Upper lobe of left lung (tissue), 6 donors: Measurements from ENCODE around the gene MLPH. TPM values are rescaled to one million over a fixed set of nuclear protein-coding genes. Genes with fewer than 3 reads are reported as not detected.

Source experiments
- ATAC-seq, 2 donors: fragments of 200-7000 bp; cut with Tn5 transposase; one replicate each; pipeline ENCODE4 v1.9.1; 2022; ENCODE audit warnings: mild to moderate bottlenecking in 2 of 2, moderate library complexity in 2 of 2; ENCODE audit not compliant: low FRiP score in 2 of 2
- DNase-seq, 2 donors: peaks; one replicate each; pipeline ENCODE4 v3.0.0-alpha.2; 2019 to 2020
- H3K27ac ChIP-seq, 4 donors: fragments of 200-600 bp; sonication (generic); one replicate each; pipeline ENCODE4 v1.5.1; 2016 to 2019
- H3K27me3 ChIP-seq, 4 donors: fragments of 200-600 bp; sonication (generic); one replicate each; pipeline ENCODE4 v1.5.1; 2017 to 2019
- H3K36me3 ChIP-seq, 4 donors: fragments of 200-600 bp; sonication (generic); one replicate each; pipeline ENCODE4 v1.5.1; 2016 to 2019
- H3K4me1 ChIP-seq, 4 donors: fragments of 200-600 bp; sonication (generic); one replicate each; pipeline ENCODE4 v1.5.1; 2018 to 2019
- H3K4me3 ChIP-seq, 4 donors: fragments of 200-600 bp; sonication (generic); one replicate each; pipeline ENCODE4 v1.5.1; 2017 to 2019; ENCODE audit warnings: mild to moderate bottlenecking in 2 of 4, moderate library complexity in 1 of 4
- H3K9me3 ChIP-seq, 4 donors: fragments of 200-600 bp; sonication (generic); one replicate each; pipeline ENCODE4 v1.5.1; 2018 to 2019
- EP300 ChIP-seq, 4 donors: sonication (generic); formaldehyde crosslinking; IDR thresholded peaks; one replicate each; pipeline ENCODE4 v1.5.1; 2017; ENCODE audit warnings: antibody characterized with exemption in 4 of 4, control low read depth in 2 of 4
- POLR2A ChIP-seq, 4 donors: fragments of 450-650 bp; IDR thresholded peaks; one replicate each; pipeline ENCODE4 v1.5.1; 2016 to 2017; ENCODE audit warnings: antibody characterized with exemption in 4 of 4, mild to moderate bottlenecking in 2 of 4
- POLR2AphosphoS5 ChIP-seq, 2 donors: sonication (generic); formaldehyde crosslinking; IDR thresholded peaks; one replicate each; pipeline ENCODE4 v1.5.1; 2017; ENCODE audit warnings: antibody characterized with exemption in 2 of 2
- WGBS, 2 donors: methylation state at CpG; one replicate each; pipeline ENCODE4 v1.1.5; 2017 to 2018; 5-methylcytosine and 5-hydroxymethylcytosine counted together
- total RNA-seq, 6 donors: library from RNA; depleted of rRNA in 4 of 6; stranded (reverse); fragments of >200 nt in 4 of 6; gene quantifications; one replicate each; pipeline versions ENCODE4 v1.1.0 to v1.2.1, GENCODE V29; 2016 to 2021
- TF ChIP-seq, protein P1 (sequence below), 6 experiments: fragments of 450-650 bp in 4 of 6; fragments of 200-600 bp in 2 of 6; sonication (generic) in 2 of 6; IDR thresholded peaks; one replicate each; pipeline ENCODE4 v1.5.1; 2016 to 2019; ENCODE audit warnings: antibody characterized with exemption in 6 of 6
- donor health status: DM: no; HTN: no; CAD: no; lungs with moderate emphysema.
- donor health status: DM: no; HTN: yes; CAD: no; lungs with severe emphysema.

The MLPH gene
- total RNA-seq, 6 donors from 2014 or later: 289 to 1,452 (median 502) TPM

DNA sequence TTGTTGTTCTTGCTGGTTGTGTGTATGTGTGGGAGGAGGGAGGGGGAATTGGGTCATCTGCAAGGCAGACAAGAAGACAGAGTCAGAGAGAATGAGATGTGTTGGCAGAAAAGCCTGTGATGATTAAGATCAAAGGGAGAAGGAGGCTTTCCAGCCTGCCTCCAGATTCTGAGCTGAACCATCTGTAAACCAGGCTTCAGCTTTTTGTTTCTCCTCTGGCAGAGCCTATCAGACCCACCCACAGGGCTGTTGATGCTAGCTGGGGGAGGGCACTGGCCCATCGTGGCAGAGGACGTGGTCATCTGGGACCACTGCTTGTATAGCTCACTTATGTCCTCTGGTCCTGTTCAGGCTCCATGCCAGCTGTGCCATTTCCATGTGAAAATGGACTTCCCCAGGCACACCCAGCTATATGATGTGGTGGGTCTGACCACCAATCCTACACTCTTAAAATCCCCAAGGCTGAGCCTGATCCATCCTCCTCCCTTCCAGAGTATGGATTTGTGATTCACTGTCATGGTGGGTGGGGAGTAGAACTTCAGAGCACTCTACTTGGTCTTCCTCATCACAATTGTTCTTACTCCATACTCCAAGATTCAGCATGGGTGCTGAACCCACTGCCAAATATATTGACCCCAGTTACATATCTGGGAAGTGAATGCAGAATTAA lies 45.3 kb upstream of the MLPH start:
- ATAC-seq: peak in 1 of 2 donors; percentile 86
- DNase-seq: no peak
- Histone ChIP-seq H3K27ac (peak overlapping the region in 1 of 4 donors; percentile 24), H3K27me3 (no peaks in the 10 kb centered on the region), H3K36me3 (no peaks in the 10 kb centered on the region), H3K4me3 (no peak overlapping the region), H3K9me3 (no peaks in the 10 kb centered on the region), H3K4me1 (peaks cover 0 to 5% (median 0%) of the 10 kb centered on the region in 4 donors)
- 41 to 75% methylated on average over 2 of the region's 2 CpGs for WGBS, 2 donors
- TF ChIP-seq POLR2AphosphoS5 (IDR thresholded peaks at IDR 0.05) (no peak), EP300 (IDR thresholded peaks at IDR 0.05) (no peak), POLR2A (IDR thresholded peaks at IDR 0.05) (no peak)
- TF ChIP-seq, protein P1, sequence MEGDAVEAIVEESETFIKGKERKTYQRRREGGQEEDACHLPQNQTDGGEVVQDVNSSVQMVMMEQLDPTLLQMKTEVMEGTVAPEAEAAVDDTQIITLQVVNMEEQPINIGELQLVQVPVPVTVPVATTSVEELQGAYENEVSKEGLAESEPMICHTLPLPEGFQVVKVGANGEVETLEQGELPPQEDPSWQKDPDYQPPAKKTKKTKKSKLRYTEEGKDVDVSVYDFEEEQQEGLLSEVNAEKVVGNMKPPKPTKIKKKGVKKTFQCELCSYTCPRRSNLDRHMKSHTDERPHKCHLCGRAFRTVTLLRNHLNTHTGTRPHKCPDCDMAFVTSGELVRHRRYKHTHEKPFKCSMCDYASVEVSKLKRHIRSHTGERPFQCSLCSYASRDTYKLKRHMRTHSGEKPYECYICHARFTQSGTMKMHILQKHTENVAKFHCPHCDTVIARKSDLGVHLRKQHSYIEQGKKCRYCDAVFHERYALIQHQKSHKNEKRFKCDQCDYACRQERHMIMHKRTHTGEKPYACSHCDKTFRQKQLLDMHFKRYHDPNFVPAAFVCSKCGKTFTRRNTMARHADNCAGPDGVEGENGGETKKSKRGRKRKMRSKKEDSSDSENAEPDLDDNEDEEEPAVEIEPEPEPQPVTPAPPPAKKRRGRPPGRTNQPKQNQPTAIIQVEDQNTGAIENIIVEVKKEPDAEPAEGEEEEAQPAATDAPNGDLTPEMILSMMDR (IDR thresholded peaks at IDR 0.05): no peak

DNA sequence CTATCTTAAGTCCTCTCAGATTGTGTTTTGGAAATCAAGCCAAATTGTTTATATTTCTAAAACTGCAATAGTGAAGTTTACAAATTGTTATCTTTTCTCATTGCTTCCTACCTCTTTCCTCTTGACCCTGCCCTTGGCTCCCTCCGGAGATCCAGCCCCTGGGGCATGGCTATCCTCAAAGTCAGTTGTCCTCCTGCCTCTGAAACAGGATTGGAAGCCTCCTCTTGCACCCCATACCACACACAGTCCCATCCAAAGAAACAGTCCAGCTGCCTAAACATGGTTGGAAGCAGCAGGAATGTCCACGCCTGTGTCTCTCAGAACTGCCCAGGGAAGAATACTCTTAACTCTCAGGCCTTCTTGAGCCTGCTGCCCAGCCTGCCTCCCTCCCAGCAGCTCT lies 43.0 kb upstream of the MLPH start:
- Histone ChIP-seq H3K4me1 (peaks cover 5 to 8% (median 6%) of the 10 kb centered on the region in 4 donors), H3K4me3 (no peak overlapping the region), H3K27ac (no peak overlapping the region), H3K9me3 (no peaks in the 10 kb centered on the region), H3K27me3 (no peaks in the 10 kb centered on the region), H3K36me3 (no peaks in the 10 kb centered on the region)
- DNase-seq (no peak), ATAC-seq (no peak)
- TF ChIP-seq, protein P1 (IDR thresholded peaks at IDR 0.05): no peak
- TF ChIP-seq POLR2AphosphoS5 (IDR thresholded peaks at IDR 0.05): no peak
- TF ChIP-seq EP300 (IDR thresholded peaks at IDR 0.05): no peak
- TF ChIP-seq POLR2A (IDR thresholded peaks at IDR 0.05): no peak
- 70 to 83% methylated on average over 2 of the region's 2 CpGs for WGBS, 2 donors

DNA sequence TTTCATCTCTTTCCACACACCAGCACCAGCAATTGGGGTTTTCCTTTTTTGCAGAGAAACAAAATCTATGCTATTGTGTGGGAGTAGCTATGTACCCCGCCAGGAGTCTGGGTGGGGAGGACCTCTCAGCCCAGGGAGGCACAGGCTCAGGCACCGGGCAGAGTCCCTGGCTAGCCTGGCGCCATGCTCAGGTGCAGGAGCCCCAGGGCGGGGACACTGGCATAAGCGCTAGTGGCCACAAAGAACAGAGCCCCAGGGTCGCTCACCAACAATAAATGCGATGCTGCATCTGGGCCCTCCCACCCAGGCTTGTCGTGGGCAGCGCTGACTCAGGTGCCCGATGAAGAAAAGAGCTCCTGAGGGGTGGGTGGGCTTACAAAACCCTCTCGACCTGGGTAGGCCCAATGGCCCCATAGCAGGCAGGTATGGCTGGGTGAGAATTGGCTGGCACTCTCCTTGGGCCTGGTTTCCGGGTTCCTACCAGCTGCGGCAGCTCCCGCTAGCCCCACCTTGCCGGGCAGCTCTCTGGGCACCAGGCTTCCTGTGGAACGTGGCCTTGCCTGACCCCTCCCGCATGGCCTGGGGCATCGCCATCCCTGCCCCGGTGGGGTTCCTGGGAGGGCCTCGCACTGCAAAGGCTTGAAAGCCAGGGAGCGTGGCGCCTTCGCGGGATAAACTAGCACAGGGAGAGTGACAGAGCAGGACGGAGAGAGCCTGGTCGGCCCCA lies 41.3 kb upstream of the MLPH start:
- 95 to 97% methylated on average over 2 to 22 of the region's 26 CpGs for WGBS, 2 donors
- TF ChIP-seq POLR2AphosphoS5 (IDR thresholded peaks at IDR 0.05) (no peak), EP300 (IDR thresholded peaks at IDR 0.05) (no peak), POLR2A (IDR thresholded peaks at IDR 0.05) (no peak)
- TF ChIP-seq, protein P1 (IDR thresholded peaks at IDR 0.05): no peak

DNA sequence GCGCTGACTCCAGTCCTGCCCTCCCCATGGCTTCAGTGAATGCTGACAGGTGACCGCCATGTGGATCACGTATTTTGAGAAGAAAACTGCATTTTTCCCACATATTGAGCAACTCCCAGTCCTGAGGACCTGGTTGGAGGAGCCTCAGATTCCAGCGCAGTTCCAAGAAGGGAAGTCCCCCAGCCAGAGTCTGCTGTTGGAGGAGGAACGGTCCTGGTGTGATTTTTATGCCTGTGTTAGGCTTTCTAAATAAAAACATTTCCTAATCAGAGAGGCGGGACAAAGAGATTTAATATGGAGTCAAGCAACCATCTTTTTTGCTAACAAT lies 40.7 kb upstream of the MLPH start:
- Histone ChIP-seq H3K4me1 (peaks cover 19 to 30% (median 20%) of the 10 kb centered on the region in 4 donors), H3K9me3 (no peaks in the 10 kb centered on the region), H3K36me3 (no peaks in the 10 kb centered on the region), H3K4me3 (no peak overlapping the region), H3K27me3 (no peaks in the 10 kb centered on the region), H3K27ac (peak overlapping the region in 1 of 4 donors; percentile 35)
- WGBS, 2 donors: 86 to 89% methylated on average over 4 to 6 of the region's 6 CpGs
- TF ChIP-seq POLR2AphosphoS5 (IDR thresholded peaks at IDR 0.05) (peak in 1 of 2 donors; percentile 23), POLR2A (IDR thresholded peaks at IDR 0.05) (no peak), EP300 (IDR thresholded peaks at IDR 0.05) (no peak)
- TF ChIP-seq, protein P1 (IDR thresholded peaks at IDR 0.05): no peak
- DNase-seq (no peak), ATAC-seq (no peak)

More for the DNA sequence above, 41.3 kb upstream of the MLPH start:
- Histone ChIP-seq H3K4me1 (peaks cover 19 to 25% (median 20%) of the 10 kb centered on the region in 4 donors), H3K36me3 (no peaks in the 10 kb centered on the region), H3K27ac (peak overlapping the region in 1 of 4 donors; percentile 35), H3K9me3 (no peaks in the 10 kb centered on the region), H3K27me3 (no peaks in the 10 kb centered on the region), H3K4me3 (no peak overlapping the region)
- DNase-seq (peak in 1 of 2 donors; percentile 79), ATAC-seq (no peak)
